ENCODE measurements around the gene SETD1A. TPM values are rescaled to one million over a fixed set of nuclear protein-coding genes. Genes with fewer than 3 reads are reported as not detected.

The SETD1A gene
- total RNA-seq, 8 experiments from 2014 or later, result 3.5 to 17.0 (median 6.6) TPM

DNA sequence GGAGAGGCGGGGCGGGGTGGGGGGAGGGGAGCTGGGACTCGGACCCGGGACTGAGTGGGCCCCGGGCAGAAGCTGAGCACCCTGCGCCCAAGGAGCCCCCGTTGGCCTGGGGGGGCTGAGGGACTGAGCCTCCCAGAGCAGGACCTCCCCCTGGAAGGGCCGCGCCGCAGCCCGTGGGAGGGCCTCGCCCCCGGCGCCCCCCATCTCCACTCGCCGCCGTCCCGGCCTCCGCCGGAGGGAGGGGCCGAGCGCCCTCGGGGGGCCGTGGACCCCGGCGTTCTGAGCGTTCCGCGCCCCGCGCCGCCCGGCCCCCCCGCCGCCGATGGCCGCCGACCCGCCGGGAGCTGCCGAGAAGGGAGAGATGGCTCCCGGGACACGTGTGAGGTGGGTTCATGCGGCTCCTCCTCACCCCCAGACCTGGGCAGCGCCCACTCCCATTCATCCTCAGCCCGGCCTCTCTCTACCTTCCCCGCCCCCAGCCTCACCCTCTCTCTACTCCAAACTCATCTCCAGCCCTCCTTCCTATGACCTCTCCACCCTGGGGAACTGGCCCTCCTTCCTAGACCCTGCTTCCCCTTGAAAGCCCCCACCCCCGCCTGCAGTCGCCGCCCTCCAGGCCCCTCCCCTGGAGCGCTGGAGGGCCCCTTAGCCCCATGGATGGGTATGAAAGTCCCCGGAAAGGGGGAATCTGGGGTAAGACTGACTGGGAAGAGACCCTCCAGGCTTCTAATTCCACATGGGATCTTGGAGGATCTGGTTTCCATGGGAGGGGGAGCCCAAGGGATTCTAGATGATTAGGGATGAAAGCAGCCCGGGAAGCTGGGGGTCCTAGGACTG lies 33.3 kb upstream of the SETD1A start:
- ATAC-seq (replicated peaks in 6 of 8), result no peak
- peak overlapping the region; percentile 92 to 95 for H3K27ac ChIP-seq
- peaks cover 4 to 6% of the 10 kb centered on the region in 2 donors for H3K4me1 ChIP-seq (replicated peaks in 1 of 2)
- 0% methylated on average over 1 of the region's 53 CpGs; no CpG with 5 or more reads in 8 of the 10 experiments for WGBS, 10 experiments
- H3K4me3 ChIP-seq, result peak overlapping the region; percentile 56 to 79 (median 59)
- in situ Hi-C loops (cut with MboI; ENCODE audit: low pct_unique_long_range_greater_than_20kb in 2 of 9, low sequenced_read_pairs in 9 of 9, unreplicated experiment in 9 of 9), result no loop called here

GRCh38 chr16:30924913-30925631 lies 32.5 kb upstream of the SETD1A start:
- Histone ChIP-seq H3K4me1 (replicated peaks in 1 of 2) (peaks cover 4 to 6% of the 10 kb centered on the region in 2 donors), H3K4me3 (peak overlapping the region; percentile 56 to 79 (median 59)), H3K27ac (peak overlapping the region; percentile 92 to 95)
- in situ Hi-C loops (cut with MboI; ENCODE audit: low pct_unique_long_range_greater_than_20kb in 2 of 9, low sequenced_read_pairs in 9 of 9, unreplicated experiment in 9 of 9), result no loop called here
- 18 to 67% (median 61%) methylated on average over 2 to 6 of the region's 11 CpGs; no CpG with 5 or more reads in 6 of the 10 experiments for WGBS, 10 experiments
- ATAC-seq (replicated peaks in 6 of 8), result no peak

- Histone ChIP-seq H3K4me3 (no peak overlapping the region), H3K4me1 (replicated peaks in 1 of 2) (peaks cover 4 to 6% of the 10 kb centered on the region in 2 donors), H3K27ac (no peak overlapping the region)
- WGBS, 10 experiments, result 80 to 90% methylated on average over 2 to 17 of the region's 26 CpGs; no CpG with 5 or more reads in 8 of the 10 experiments
- in situ Hi-C loops (cut with MboI; ENCODE audit: low pct_unique_long_range_greater_than_20kb in 2 of 9, low sequenced_read_pairs in 9 of 9, unreplicated experiment in 9 of 9), result no loop called here
- ATAC-seq (replicated peaks in 6 of 8), result no peak
Measured at GRCh38 chr16:30925632-30925987, 31.9 kb upstream of the SETD1A start.

DNA sequence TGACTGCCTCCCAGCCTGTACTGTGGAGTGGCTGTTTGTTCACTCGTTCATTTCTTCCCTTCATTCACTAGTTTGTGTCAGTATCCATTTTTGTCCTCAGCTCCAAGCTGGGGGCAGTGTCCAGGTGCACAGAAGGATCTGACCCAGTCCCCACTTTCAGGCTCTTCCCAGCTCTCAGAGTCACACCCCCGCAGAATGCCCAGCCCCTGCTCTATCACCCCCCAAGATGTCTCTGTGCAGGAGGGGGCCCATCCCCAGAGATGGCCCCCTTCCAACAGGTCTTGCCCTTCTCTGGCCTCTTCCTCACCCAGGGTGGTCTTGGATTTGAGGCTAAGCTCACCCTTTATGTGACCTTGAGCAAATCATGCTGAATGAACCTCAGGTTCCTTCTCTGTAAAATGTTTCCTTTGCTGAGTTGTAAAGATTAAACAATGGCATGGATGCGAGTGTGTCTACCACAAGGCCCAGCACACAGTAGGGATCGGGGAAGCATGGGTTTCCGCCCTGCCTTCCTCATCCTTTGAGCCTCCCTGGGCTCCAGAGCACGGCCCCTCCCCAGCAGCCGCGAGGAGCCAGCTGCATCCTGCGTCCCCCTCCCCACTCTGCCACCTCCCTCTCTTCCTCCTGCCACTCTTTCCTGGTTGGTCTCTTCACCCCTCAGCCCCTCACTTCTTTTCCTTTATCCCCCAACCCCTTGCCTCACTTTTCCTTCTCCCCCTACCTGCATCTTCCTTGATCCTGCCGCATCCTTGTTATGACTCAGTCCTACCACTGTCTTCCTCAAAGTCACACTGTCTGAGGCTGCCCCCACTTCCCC lies 31.4 kb upstream of the SETD1A start:
- WGBS, 10 experiments, result 100% methylated on average over 1 of the region's 10 CpGs; no CpG with 5 or more reads in 9 of the 10 experiments
- ATAC-seq (replicated peaks in 6 of 8), result no peak
- Histone ChIP-seq H3K27ac (no peak overlapping the region), H3K4me1 (replicated peaks in 1 of 2) (peaks cover 4 to 6% of the 10 kb centered on the region in 2 donors), H3K4me3 (no peak overlapping the region)
- in situ Hi-C loops (cut with MboI; ENCODE audit: low pct_unique_long_range_greater_than_20kb in 2 of 9, low sequenced_read_pairs in 9 of 9, unreplicated experiment in 9 of 9), result no loop called here

DNA sequence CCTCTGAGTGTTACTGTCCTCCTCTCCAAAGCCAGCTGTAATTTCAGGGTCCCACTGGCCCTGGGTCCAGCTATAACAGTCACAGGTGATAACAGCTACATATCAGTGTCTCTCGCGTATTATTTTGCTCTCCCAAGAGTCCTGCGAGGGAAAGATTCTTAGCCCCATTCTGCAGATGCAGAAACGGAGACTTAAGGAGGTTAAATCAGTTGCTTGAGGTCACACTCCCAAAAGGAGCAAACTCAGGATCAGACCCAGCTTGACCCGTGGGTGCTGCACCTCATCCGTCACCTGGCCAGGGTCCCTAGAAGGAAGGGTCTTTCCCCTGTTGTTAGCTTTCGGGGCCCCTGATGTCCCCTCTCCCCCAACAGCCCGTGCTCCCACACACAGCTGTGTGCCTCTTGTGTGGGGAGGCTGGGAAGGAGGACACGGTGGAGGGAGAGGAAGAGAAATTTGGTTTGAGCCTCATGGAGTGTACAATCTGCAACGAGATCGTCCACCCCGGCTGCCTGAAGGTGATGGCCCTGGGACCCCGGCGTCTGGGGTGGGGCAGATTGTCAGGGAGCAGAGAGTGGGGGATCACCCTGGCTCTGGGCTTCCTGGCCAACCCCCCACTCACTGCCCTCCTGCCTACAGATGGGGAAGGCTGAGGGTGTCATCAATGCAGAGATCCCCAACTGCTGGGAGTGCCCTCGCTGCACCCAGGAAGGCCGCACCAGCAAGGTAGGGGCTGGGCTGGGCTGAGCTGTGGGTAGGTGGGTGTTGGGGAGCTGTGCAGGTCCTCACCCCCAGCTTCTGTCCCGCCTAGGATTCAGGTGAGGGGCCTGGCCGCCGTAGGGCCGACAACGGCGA lies 30.4 kb upstream of the SETD1A start:
- ATAC-seq (replicated peaks in 6 of 8), result no peak

DNA sequence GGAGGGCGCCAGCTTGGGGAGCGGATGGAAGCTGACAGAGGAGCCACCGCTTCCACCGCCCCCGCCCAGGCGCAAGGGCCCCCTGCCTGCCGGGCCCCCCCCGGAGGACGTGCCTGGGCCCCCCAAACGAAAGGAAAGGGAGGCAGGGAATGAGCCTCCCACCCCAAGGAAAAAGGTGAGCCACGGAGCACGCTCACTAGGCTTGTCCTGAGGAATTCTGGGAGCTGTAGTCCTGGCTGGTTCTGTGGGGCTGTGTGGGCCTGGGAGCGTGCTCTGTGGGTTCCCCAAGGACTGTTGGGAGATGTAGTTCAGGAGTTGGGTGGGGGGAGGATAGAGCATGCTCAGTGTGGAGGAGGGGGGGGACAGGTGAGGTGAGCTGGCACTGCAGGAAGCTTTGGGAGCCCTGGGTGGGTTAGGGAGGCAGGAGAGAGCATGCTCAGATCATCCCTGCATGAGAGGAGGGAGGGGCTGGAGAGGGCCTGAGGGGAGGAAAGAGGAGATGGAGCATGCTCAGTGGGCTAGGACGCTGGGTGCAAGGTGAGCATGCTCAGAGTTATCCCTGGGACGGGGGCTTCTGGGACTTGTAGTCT lies 29.7 kb upstream of the SETD1A start:
- peak; percentile 7 to 75 (median 73) for ATAC-seq (replicated peaks in 6 of 8)
- Histone ChIP-seq H3K4me1 (replicated peaks in 1 of 2) (peaks cover 4 to 6% of the 10 kb centered on the region in 2 donors), H3K4me3 (no peak overlapping the region), H3K27ac (peak overlapping the region; percentile 23 to 57)
- 83 to 100% methylated on average over 1 to 2 of the region's 15 CpGs; no CpG with 5 or more reads in 8 of the 10 experiments for WGBS, 10 experiments
- in situ Hi-C loops (cut with MboI; ENCODE audit: low pct_unique_long_range_greater_than_20kb in 2 of 9, low sequenced_read_pairs in 9 of 9, unreplicated experiment in 9 of 9), result no loop called here

More for the DNA sequence above, 30.4 kb upstream of the SETD1A start:
- Histone ChIP-seq H3K27ac (peak overlapping the region; percentile 23 to 57), H3K4me3 (no peak overlapping the region), H3K4me1 (replicated peaks in 1 of 2) (peaks cover 4 to 6% of the 10 kb centered on the region in 2 donors)
- 96 to 100% (median 100%) methylated on average over 1 to 4 of the region's 22 CpGs; no CpG with 5 or more reads in 7 of the 10 experiments for WGBS, 10 experiments
- in situ Hi-C loops (cut with MboI; ENCODE audit: low pct_unique_long_range_greater_than_20kb in 2 of 9, low sequenced_read_pairs in 9 of 9, unreplicated experiment in 9 of 9), result no loop called here

GRCh38 chr16:30928390-30928789 lies 29.2 kb upstream of the SETD1A start:
- in situ Hi-C loops (cut with MboI; ENCODE audit: low pct_unique_long_range_greater_than_20kb in 2 of 9, low sequenced_read_pairs in 9 of 9, unreplicated experiment in 9 of 9), result no loop called here
- WGBS, 10 experiments, result no CpG with 5 or more reads among the region's 11 CpGs
- Histone ChIP-seq H3K27ac (peak overlapping the region in 1 of 2 donors; percentile 44), H3K4me3 (no peak overlapping the region), H3K4me1 (replicated peaks in 1 of 2) (peaks cover 4 to 6% of the 10 kb centered on the region in 2 donors)
- no peak for ATAC-seq (replicated peaks in 6 of 8)

GRCh38 chr16:30929167-30929566 lies 28.4 kb upstream of the SETD1A start:
- WGBS, 10 experiments, result 20 to 100% (median 86%) methylated on average over 1 to 6 of the region's 7 CpGs; no CpG with 5 or more reads in 1 of the 10 experiments
- in situ Hi-C loops (cut with MboI; ENCODE audit: low pct_unique_long_range_greater_than_20kb in 2 of 9, low sequenced_read_pairs in 9 of 9, unreplicated experiment in 9 of 9), result no loop called here
- no peak overlapping the region for H3K4me3 ChIP-seq
- H3K4me1 ChIP-seq (replicated peaks in 1 of 2), result peaks cover 4 to 6% of the 10 kb centered on the region in 2 donors
- ATAC-seq (replicated peaks in 6 of 8), result no peak
- no peak overlapping the region for H3K27ac ChIP-seq

DNA sequence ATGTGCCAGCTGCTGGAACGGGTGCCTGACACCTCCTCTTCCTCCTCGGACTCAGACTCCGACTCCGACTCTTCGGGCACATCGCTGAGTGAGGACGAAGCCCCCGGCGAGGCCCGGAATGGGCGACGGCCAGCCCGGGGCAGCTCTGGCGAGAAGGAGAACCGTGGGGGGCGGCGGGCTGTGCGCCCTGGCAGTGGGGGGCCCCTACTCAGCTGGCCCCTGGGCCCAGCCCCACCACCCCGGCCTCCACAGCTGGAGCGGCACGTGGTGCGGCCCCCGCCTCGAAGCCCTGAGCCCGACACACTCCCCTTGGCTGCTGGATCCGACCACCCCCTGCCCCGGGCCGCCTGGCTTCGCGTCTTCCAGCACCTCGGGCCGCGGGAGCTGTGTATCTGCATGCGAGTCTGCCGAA lies 27.4 kb upstream of the SETD1A start:
- Histone ChIP-seq H3K4me1 (replicated peaks in 1 of 2) (peaks cover 4 to 6% of the 10 kb centered on the region in 2 donors), H3K4me3 (no peak overlapping the region), H3K27ac (no peak overlapping the region)
- no peak for ATAC-seq (replicated peaks in 6 of 8)
- WGBS, 10 experiments, result 100% methylated on average over 2 of the region's 35 CpGs; no CpG with 5 or more reads in 9 of the 10 experiments
- in situ Hi-C loops (cut with MboI; ENCODE audit: low pct_unique_long_range_greater_than_20kb in 2 of 9, low sequenced_read_pairs in 9 of 9, unreplicated experiment in 9 of 9), result no loop called here

- in situ Hi-C loops (cut with MboI; ENCODE audit: low pct_unique_long_range_greater_than_20kb in 2 of 9, low sequenced_read_pairs in 9 of 9, unreplicated experiment in 9 of 9), result no loop called here
- 0 to 79% (median 67%) methylated on average over 1 to 11 of the region's 12 CpGs; no CpG with 5 or more reads in 1 of the 10 experiments for WGBS, 10 experiments
- Histone ChIP-seq H3K27ac (no peak overlapping the region), H3K4me1 (replicated peaks in 1 of 2) (peaks cover 6% of the 10 kb centered on the region in 2 donors), H3K4me3 (no peak overlapping the region)
- ATAC-seq (replicated peaks in 6 of 8), result no peak
Measured at GRCh38 chr16:30931068-30931650, 26.4 kb upstream of the SETD1A start.

- 44 to 95% (median 65%) methylated on average over 1 to 8 of the region's 12 CpGs; no CpG with 5 or more reads in 3 of the 10 experiments for WGBS, 10 experiments
- H3K27ac ChIP-seq, result no peak overlapping the region
- peak; percentile 65 to 95 (median 84) for ATAC-seq (replicated peaks in 6 of 8)
- H3K4me3 ChIP-seq, result no peak overlapping the region
- in situ Hi-C loops (cut with MboI; ENCODE audit: low pct_unique_long_range_greater_than_20kb in 2 of 9, low sequenced_read_pairs in 9 of 9, unreplicated experiment in 9 of 9), result no loop called here
- H3K4me1 ChIP-seq (replicated peaks in 1 of 2), result peaks cover 0 to 2% of the 10 kb centered on the region in 2 donors
Measured at GRCh38 chr16:30934827-30935557, 22.6 kb upstream of the SETD1A start.
